ENCODE data around the gene KCNMB2. TPM values are rescaled to one million over a fixed set of nuclear protein-coding genes. Genes with fewer than 3 reads are reported as not detected.

Gene KCNMB2
- polyA plus RNA-seq, 3 donors, result not detected

GRCh38 chr3:178631950-178632349, 95.7 kb downstream of the KCNMB2 start:
- no peak overlapping the region for H3K4me3 Mint-ChIP-seq
- Histone ChIP-seq H3K27me3 (ENCODE audit: control insufficient read depth in 2 of 2, insufficient read depth in 2 of 2, low read length in 2 of 2) (no peaks in the 10 kb centered on the region), H4K20me1 (ENCODE audit: insufficient read depth, low read length) (no peaks in the 10 kb centered on the region), H3K9ac (ENCODE audit: insufficient read depth, low read length, poor library complexity, severe bottlenecking) (no peak overlapping the region), H3K9me3 (replicated peaks in 1 of 2; ENCODE audit: control insufficient read depth in 1 of 2, insufficient read depth in 1 of 2, low read length in 2 of 2) (peaks cover 11 to 12% of the 10 kb centered on the region in 2 donors), H3K36me3 (replicated peaks in 1 of 2; ENCODE audit: control insufficient read depth in 1 of 2, insufficient read depth in 2 of 2, low read length in 2 of 2) (no peaks in the 10 kb centered on the region), H3K4me1 (ENCODE audit: control insufficient read depth in 1 of 2, insufficient read depth in 2 of 2, low read length in 2 of 2) (no peaks in the 10 kb centered on the region), H2AFZ (ENCODE audit: insufficient read depth, low read depth, low read length, poor library complexity, severe bottlenecking) (no peak overlapping the region), H3K79me2 (ENCODE audit: insufficient read depth, low read length) (no peaks in the 10 kb centered on the region), H3K4me3 (replicated peaks in 1 of 3; ENCODE audit: low read depth in 2 of 3, low read length in 3 of 3) (no peak overlapping the region), H3K4me2 (replicated peaks; ENCODE audit: extremely low read depth, low read length, poor library complexity, severe bottlenecking) (no peak overlapping the region), H3K27ac (ENCODE audit: low read depth in 1 of 2, low read length in 2 of 2) (no peak overlapping the region)
- no peak for DNase-seq
- H3K9me3 Mint-ChIP-seq, result peaks cover 3 to 14% (median 4%) of the 10 kb centered on the region in 7 donors
- no peaks in the 10 kb centered on the region for H3K4me1 Mint-ChIP-seq
- H3K27me3 Mint-ChIP-seq (ENCODE audit: low read depth in 3 of 3), result peaks cover 0 to 2% (median 0%) of the 10 kb centered on the region in 3 donors
- no peaks in the 10 kb centered on the region for H3K36me3 Mint-ChIP-seq
- WGBS (ENCODE audit: insufficient coverage), result no CpG with 5 or more reads among the region's 1 CpG
- TF ChIP-seq CTCF (IDR thresholded peaks at IDR 0.05), result no peak
- intact Hi-C loops (cut with micrococcal nuclease), result no loop called here
- no peak overlapping the region for H3K27ac Mint-ChIP-seq

- intact Hi-C loops (cut with micrococcal nuclease), result no loop called here
- H3K4me1 ChIP-seq (ENCODE audit: control insufficient read depth in 1 of 2, insufficient read depth in 2 of 2, low read length in 2 of 2), result no peaks in the 10 kb centered on the region
- H3K36me3 ChIP-seq (replicated peaks in 1 of 2; ENCODE audit: control insufficient read depth in 1 of 2, insufficient read depth in 2 of 2, low read length in 2 of 2), result no peaks in the 10 kb centered on the region
- H3K4me2 ChIP-seq (replicated peaks; ENCODE audit: extremely low read depth, low read length, poor library complexity, severe bottlenecking), result no peak overlapping the region
- H3K4me3 Mint-ChIP-seq, result no peak overlapping the region
- H3K36me3 Mint-ChIP-seq, result no peaks in the 10 kb centered on the region
- H3K79me2 ChIP-seq (ENCODE audit: insufficient read depth, low read length), result no peaks in the 10 kb centered on the region
- H3K27me3 ChIP-seq (ENCODE audit: control insufficient read depth in 2 of 2, insufficient read depth in 2 of 2, low read length in 2 of 2), result no peaks in the 10 kb centered on the region
- TF ChIP-seq CTCF (IDR thresholded peaks at IDR 0.05), result no peak
- H3K27me3 Mint-ChIP-seq (ENCODE audit: low read depth in 3 of 3), result peaks cover 0 to 2% (median 0%) of the 10 kb centered on the region in 3 donors
- no CpG with 5 or more reads among the region's 1 CpG for WGBS (ENCODE audit: insufficient coverage)
- DNase-seq, result no peak
- H3K9me3 ChIP-seq (replicated peaks in 1 of 2; ENCODE audit: control insufficient read depth in 1 of 2, insufficient read depth in 1 of 2, low read length in 2 of 2), result peaks cover 11 to 12% of the 10 kb centered on the region in 2 donors
- no peak overlapping the region for H3K4me3 ChIP-seq (replicated peaks in 1 of 3; ENCODE audit: low read depth in 2 of 3, low read length in 3 of 3)
- no peaks in the 10 kb centered on the region for H4K20me1 ChIP-seq (ENCODE audit: insufficient read depth, low read length)
- H3K27ac Mint-ChIP-seq, result no peak overlapping the region
- peaks cover 3 to 14% (median 4%) of the 10 kb centered on the region in 7 donors for H3K9me3 Mint-ChIP-seq
- no peaks in the 10 kb centered on the region for H3K4me1 Mint-ChIP-seq
- no peak overlapping the region for H3K9ac ChIP-seq (ENCODE audit: insufficient read depth, low read length, poor library complexity, severe bottlenecking)
- H2AFZ ChIP-seq (ENCODE audit: insufficient read depth, low read depth, low read length, poor library complexity, severe bottlenecking), result no peak overlapping the region
- no peak overlapping the region for H3K27ac ChIP-seq (ENCODE audit: low read depth in 1 of 2, low read length in 2 of 2)
Measured at GRCh38 chr3:178634975-178635374, 98.7 kb downstream of the KCNMB2 start.
